Activated CD4-positive, alpha-beta T cell treated with anti-CD3 and anti-CD28 coated beads for 36 hours (primary cell): Measurements from ENCODE around the gene DNAJB4. TPM values are rescaled to one million over a fixed set of nuclear protein-coding genes. Genes with fewer than 3 reads are reported as not detected.
"Not testable (repeated sequence)": the region's sequence is repeated elsewhere in the genome, so short reads cannot be mapped to it uniquely, and the experiment has no call there.

Experiments
- ATAC-seq: fragments of 200-7000 bp; cut with Tn5 transposase; one replicate; pipeline ENCODE4 v1.10.0; 2021; ENCODE audit warnings: mild to moderate bottlenecking, moderate library complexity
- CTCF ChIA-PET: fragments of 350-600 bp; sonication (Branson Sonifier 250); formaldehyde crosslinking; loops from one replicate; lab custom pipeline; 2021; ENCODE audit warnings: antibody characterized with exemption; lab: Charles Lee
- POLR2A ChIA-PET: fragments of 350-600 bp; sonication (Branson Sonifier 250); formaldehyde crosslinking; loops from one replicate; lab custom pipeline; 2021; ENCODE audit warnings: antibody characterized with exemption, inconsistent platforms; lab: Charles Lee
- DNase-seq: peaks from one replicate; pipeline ENCODE4 v3.0.0-alpha.2; 2020
- H3K27ac Mint-ChIP-seq: one replicate; pipeline ENCODE4 v1.8.0; 2021; ENCODE audit warnings: mixed read lengths
- H3K27me3 Mint-ChIP-seq: one replicate; pipeline ENCODE4 v1.8.0; 2021; ENCODE audit warnings: mixed read lengths
- H3K36me3 Mint-ChIP-seq: one replicate; pipeline ENCODE4 v1.8.0; 2021; ENCODE audit warnings: low read depth, mixed read lengths
- H3K4me1 Mint-ChIP-seq: one replicate; pipeline ENCODE4 v1.8.0; 2021; ENCODE audit warnings: mixed read lengths
- H3K4me3 Mint-ChIP-seq: one replicate; pipeline ENCODE4 v1.8.0; 2021; ENCODE audit warnings: mild to moderate bottlenecking, moderate library complexity, mixed read lengths
- H3K9me3 Mint-ChIP-seq: one replicate; pipeline ENCODE4 v1.8.0; 2021; ENCODE audit warnings: low read depth, mixed read lengths
- intact Hi-C, 2 experiments: fragments of 100-400 bp; cut with DNase I in 1 of 2; cut with micrococcal nuclease in 1 of 2; formaldehyde crosslinking; loops; one replicate each; pipeline versions ENCODE4 v1.14.2 to v1.15.1; 2022 to 2024; cut with DNase I, micrococcal nuclease
- total RNA-seq, 2 experiments: library from RNA; stranded (reverse); gene quantifications; one replicate each; pipeline ENCODE4 v1.2.3, GENCODE V29; 2021

Gene DNAJB4
- total RNA-seq, 2 experiments from 2014 or later = 8.8 to 9.8 TPM

GRCh38 chr1:77987919-77988318 is 16.8 kb upstream of the DNAJB4 start:
- Mint-ChIP-seq H3K9me3 (no peaks in the 10 kb centered on the region), H3K36me3 (peaks cover 24% of the 10 kb centered on the region), H3K4me1 (peaks cover 51% of the 10 kb centered on the region), H3K27me3 (no peaks in the 10 kb centered on the region), H3K4me3 (no peak overlapping the region), H3K27ac (no peak overlapping the region)
- POLR2A ChIA-PET = interaction anchor here (1.6 kb wide), 1 partner anchor 16 kb away, joined by 7 read pairs; no protein-coding TSS in a partner anchor
- ATAC-seq = no peak
- CTCF ChIA-PET = interaction anchor here (1.5 kb wide), 2 partner anchors 8 to 12 kb away, joined by 3 read pairs; no protein-coding TSS in a partner anchor
- intact Hi-C loops = no loop called here
- no peak for DNase-seq

GRCh38 chr1:77989744-77990143 is 15.0 kb upstream of the DNAJB4 start:
- H3K4me1 Mint-ChIP-seq = peaks cover 38% of the 10 kb centered on the region
- no peaks in the 10 kb centered on the region for H3K9me3 Mint-ChIP-seq
- DNase-seq (no peak), ATAC-seq (peak; percentile 34)
- intact Hi-C loops = loop anchor here in 1 of 2 experiments (1.0 kb wide), 1 partner anchor 9 kb away; no protein-coding TSS in a partner anchor
- H3K36me3 Mint-ChIP-seq = peaks cover 18% of the 10 kb centered on the region
- no peak overlapping the region for H3K27ac Mint-ChIP-seq
- CTCF ChIA-PET = interaction anchor here (0.5 to 1.6 kb wide), 3 partner anchors 8 to 47 kb away, joined by 3 to 5 read pairs (median 3); partner anchors contain the start of gene FUBP1
- no peak overlapping the region for H3K4me3 Mint-ChIP-seq
- no peaks in the 10 kb centered on the region for H3K27me3 Mint-ChIP-seq
- POLR2A ChIA-PET = interaction anchor here (1.6 kb wide), 1 partner anchor 14 kb away, joined by 7 read pairs; no protein-coding TSS in a partner anchor

- H3K27me3 Mint-ChIP-seq = no peaks in the 10 kb centered on the region
- peaks cover 14% of the 10 kb centered on the region for H3K36me3 Mint-ChIP-seq
- intact Hi-C loops = no loop called here
- ChIA-PET CTCF (interaction anchor here (0.6 to 1.6 kb wide), 2 partner anchors 9 to 20 kb away, joined by 3 to 5 read pairs; no protein-coding TSS in a partner anchor), POLR2A (interaction anchor here (1.7 kb wide), 1 partner anchor 13 kb away, joined by 8 read pairs; the partner anchor contains the start of gene DNAJB4)
- peaks cover 36% of the 10 kb centered on the region for H3K4me1 Mint-ChIP-seq
- DNase-seq = no peak
- ATAC-seq = no peak
- no peaks in the 10 kb centered on the region for H3K9me3 Mint-ChIP-seq
- no peak overlapping the region for H3K4me3 Mint-ChIP-seq
- no peak overlapping the region for H3K27ac Mint-ChIP-seq
Observed at GRCh38 chr1:77990629-77991204, 14.0 kb upstream of the DNAJB4 start.

- Mint-ChIP-seq H3K36me3 (peaks cover 9% of the 10 kb centered on the region), H3K27me3 (no peaks in the 10 kb centered on the region), H3K4me1 (peaks cover 30% of the 10 kb centered on the region), H3K9me3 (no peaks in the 10 kb centered on the region), H3K4me3 (no peak overlapping the region), H3K27ac (no peak overlapping the region)
- DNase-seq (no peak), ATAC-seq (no peak)
- ChIA-PET CTCF (interaction anchor here (0.6 kb wide), 1 partner anchor 19 kb away, joined by 3 read pairs; no protein-coding TSS in a partner anchor), POLR2A (interaction anchor here (0.6 to 1.7 kb wide), 2 partner anchors 10 to 13 kb away, joined by 3 to 8 read pairs; partner anchors contain the start of gene DNAJB4)
- intact Hi-C loops = no loop called here
Observed at GRCh38 chr1:77991638-77992037, 13.1 kb upstream of the DNAJB4 start.

GRCh38 chr1:77994117-77994705 is 10.5 kb upstream of the DNAJB4 start:
- CTCF ChIA-PET = interaction anchor here (2.2 kb wide), 1 partner anchor 14 kb away, joined by 9 read pairs; no protein-coding TSS in a partner anchor
- POLR2A ChIA-PET = interaction anchor here (0.6 to 3.1 kb wide), 2 partner anchors 10 to 16 kb away, joined by 3 to 21 read pairs; partner anchors contain the start of gene DNAJB4
- ATAC-seq (no peak), DNase-seq (no peak)
- intact Hi-C loops = no loop called here
- Mint-ChIP-seq H3K4me3 (no peak overlapping the region), H3K4me1 (peaks cover 17% of the 10 kb centered on the region), H3K9me3 (no peaks in the 10 kb centered on the region), H3K27me3 (no peaks in the 10 kb centered on the region), H3K36me3 (peaks cover 6% of the 10 kb centered on the region), H3K27ac (no peak overlapping the region)

- DNase-seq (no peak), ATAC-seq (no peak)
- no peak overlapping the region for H3K4me3 Mint-ChIP-seq
- H3K36me3 Mint-ChIP-seq = peaks cover 4% of the 10 kb centered on the region
- no peaks in the 10 kb centered on the region for H3K9me3 Mint-ChIP-seq
- no peak overlapping the region for H3K27ac Mint-ChIP-seq
- ChIA-PET POLR2A (interaction anchor here (0.6 to 3.1 kb wide), 2 partner anchors 8 to 336 kb away, joined by 3 to 21 read pairs; partner anchors contain the start of gene DNAJB4), CTCF (interaction anchor here (0.6 kb wide), 1 partner anchor 30 kb away, joined by 3 read pairs; no protein-coding TSS in a partner anchor)
- intact Hi-C loops = no loop called here
- no peaks in the 10 kb centered on the region for H3K27me3 Mint-ChIP-seq
- peaks cover 5% of the 10 kb centered on the region for H3K4me1 Mint-ChIP-seq
Observed at GRCh38 chr1:77996734-77997133, 8.0 kb upstream of the DNAJB4 start.

- H3K27me3 Mint-ChIP-seq, H3K36me3 Mint-ChIP-seq, H3K9me3 Mint-ChIP-seq, ATAC-seq, H3K4me3 Mint-ChIP-seq, DNase-seq, H3K27ac Mint-ChIP-seq, intact Hi-C loops: not testable (repeated sequence)
- peaks cover 22% of the 10 kb centered on the region for H3K4me1 Mint-ChIP-seq
- ChIA-PET CTCF (interaction anchor here (0.8 to 6.7 kb wide), 3 partner anchors 21 to 114 kb away, joined by 3 to 55 read pairs (median 4); partner anchors contain the start of gene FUBP1), POLR2A (interaction anchor here (0.7 kb wide), 1 partner anchor 114 kb away, joined by 5 read pairs; no protein-coding TSS in a partner anchor)
Observed at GRCh38 chr1:78000536-78000935, 4.2 kb upstream of the DNAJB4 start.

GRCh38 chr1:78003070-78003746 is 1.5 kb upstream of the DNAJB4 start:
- H3K27me3 Mint-ChIP-seq = no peaks in the 10 kb centered on the region
- peaks cover 35% of the 10 kb centered on the region for H3K4me1 Mint-ChIP-seq
- CTCF ChIA-PET = interaction anchor here (0.6 to 6.7 kb wide), 7 partner anchors 17 to 721 kb away, joined by 3 to 55 read pairs (median 4); partner anchors contain the start of genes AK5 and FUBP1
- no peak for ATAC-seq
- H3K9me3 Mint-ChIP-seq = no peaks in the 10 kb centered on the region
- H3K36me3 Mint-ChIP-seq = peaks cover 3% of the 10 kb centered on the region
- intact Hi-C loops = no loop called here
- peak overlapping the region; percentile 13 for H3K4me3 Mint-ChIP-seq
- DNase-seq = no peak
- POLR2A ChIA-PET = interaction anchor here (0.7 to 5.6 kb wide), 9 partner anchors 8 to 111 kb away, joined by 3 to 297 read pairs (median 20); partner anchors contain the start of genes FUBP1 and GIPC2
- peak overlapping the region; percentile 1 for H3K27ac Mint-ChIP-seq

- ATAC-seq (peak; percentile 64), DNase-seq (peak; percentile 58)
- POLR2A ChIA-PET = interaction anchor here (0.5 to 5.6 kb wide), 26 partner anchors 8 to 567 kb away, joined by 3 to 297 read pairs (median 4); partner anchors contain the start of genes FUBP1, GIPC2, MIGA1 and ZZZ3
- CTCF ChIA-PET = interaction anchor here (0.5 to 6.7 kb wide), 15 partner anchors 8 to 722 kb away, joined by 3 to 55 read pairs (median 4); partner anchors contain the start of genes AK5, FUBP1 and USP33
- intact Hi-C loops = loop anchor here in 1 of 2 experiments (1.0 to 2.0 kb wide), 4 partner anchors 25 to 321 kb away; partner anchors contain the start of gene FUBP1
- peak overlapping the region; percentile 91 for H3K4me3 Mint-ChIP-seq
- H3K4me1 Mint-ChIP-seq = peaks cover 38% of the 10 kb centered on the region
- peak overlapping the region; percentile 99 for H3K27ac Mint-ChIP-seq
- H3K27me3 Mint-ChIP-seq = no peaks in the 10 kb centered on the region
- no peaks in the 10 kb centered on the region for H3K9me3 Mint-ChIP-seq
- H3K36me3 Mint-ChIP-seq = peaks cover 3% of the 10 kb centered on the region
Observed at GRCh38 chr1:78003882-78004718, 639 bp upstream of the DNAJB4 start.

GRCh38 chr1:78005448-78005722 is 646 bp downstream of the DNAJB4 start:
- H3K36me3 Mint-ChIP-seq = peaks cover 3% of the 10 kb centered on the region
- H3K4me1 Mint-ChIP-seq = peaks cover 42% of the 10 kb centered on the region
- peak overlapping the region; percentile 99 for H3K27ac Mint-ChIP-seq
- ChIA-PET POLR2A (interaction anchor here (0.6 to 5.6 kb wide), 10 partner anchors 10 to 332 kb away, joined by 3 to 297 read pairs (median 3); partner anchors contain the start of genes FUBP1, GIPC2 and MIGA1), CTCF (interaction anchor here (0.7 to 6.7 kb wide), 10 partner anchors 12 to 246 kb away, joined by 3 to 55 read pairs (median 4); partner anchors contain the start of genes FUBP1 and USP33)
- no peaks in the 10 kb centered on the region for H3K27me3 Mint-ChIP-seq
- no peak for ATAC-seq
- H3K9me3 Mint-ChIP-seq = no peaks in the 10 kb centered on the region
- intact Hi-C loops = loop anchor here (1.0 to 2.0 kb wide), 6 partner anchors 26 to 226 kb away; partner anchors contain the start of genes FUBP1 (in 1 of the 2) and MIGA1 (in 1 of the 2)
- peak overlapping the region; percentile 91 for H3K4me3 Mint-ChIP-seq
- DNase-seq = no peak
